ENCODE data around the gene COL6A1.

GRCh38 chr21:45988366-45989347, 7.1 kb downstream of the COL6A1 start:
- TF ChIP-seq, protein P1, sequence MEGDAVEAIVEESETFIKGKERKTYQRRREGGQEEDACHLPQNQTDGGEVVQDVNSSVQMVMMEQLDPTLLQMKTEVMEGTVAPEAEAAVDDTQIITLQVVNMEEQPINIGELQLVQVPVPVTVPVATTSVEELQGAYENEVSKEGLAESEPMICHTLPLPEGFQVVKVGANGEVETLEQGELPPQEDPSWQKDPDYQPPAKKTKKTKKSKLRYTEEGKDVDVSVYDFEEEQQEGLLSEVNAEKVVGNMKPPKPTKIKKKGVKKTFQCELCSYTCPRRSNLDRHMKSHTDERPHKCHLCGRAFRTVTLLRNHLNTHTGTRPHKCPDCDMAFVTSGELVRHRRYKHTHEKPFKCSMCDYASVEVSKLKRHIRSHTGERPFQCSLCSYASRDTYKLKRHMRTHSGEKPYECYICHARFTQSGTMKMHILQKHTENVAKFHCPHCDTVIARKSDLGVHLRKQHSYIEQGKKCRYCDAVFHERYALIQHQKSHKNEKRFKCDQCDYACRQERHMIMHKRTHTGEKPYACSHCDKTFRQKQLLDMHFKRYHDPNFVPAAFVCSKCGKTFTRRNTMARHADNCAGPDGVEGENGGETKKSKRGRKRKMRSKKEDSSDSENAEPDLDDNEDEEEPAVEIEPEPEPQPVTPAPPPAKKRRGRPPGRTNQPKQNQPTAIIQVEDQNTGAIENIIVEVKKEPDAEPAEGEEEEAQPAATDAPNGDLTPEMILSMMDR (IDR thresholded peaks at IDR 0.05): no peak
- no peak for TF ChIP-seq POLR2A (IDR thresholded peaks at IDR 0.05)
